Mesenchymal stem cell (in vitro differentiated cells and primary cell): Measurements from ENCODE around the gene SMIM35.

Experiments
- DNase-seq: peaks from one replicate; pipeline ENCODE4 v3.0.0-alpha.2; 2013
- H2AFZ ChIP-seq: one replicate; pipeline ENCODE4 v1.6.1; 2013; ENCODE audit warnings: low read depth, mild to moderate bottlenecking, control low read depth, inconsistent platforms, low read length, moderate library complexity
- H2AK5ac ChIP-seq: 2 replicates; pipeline ENCODE4 v1.6.1; 2013; ENCODE audit warnings: low read length, moderate library complexity, mild to moderate bottlenecking, inconsistent platforms; ENCODE audit not compliant: severe bottlenecking
- H2BK120ac ChIP-seq: one replicate; pipeline ENCODE4 v1.6.1; 2013; ENCODE audit warnings: low read depth, mild to moderate bottlenecking, inconsistent platforms, low read length, moderate library complexity
- H2BK12ac ChIP-seq, 2 experiments: one replicate each; pipeline ENCODE4 v1.6.1; 2013; ENCODE audit warnings: inconsistent platforms in 2 of 2, low read length in 2 of 2, mild to moderate bottlenecking in 2 of 2, moderate library complexity in 2 of 2, control low read depth in 1 of 2
- H2BK15ac ChIP-seq: one replicate; pipeline ENCODE4 v1.6.1; 2013; ENCODE audit warnings: mild to moderate bottlenecking, low read depth, inconsistent platforms; ENCODE audit not compliant: poor library complexity, severe bottlenecking
- H2BK5ac ChIP-seq: 2 replicates; pipeline ENCODE4 v1.6.1; 2013; ENCODE audit warnings: low read depth, mild to moderate bottlenecking, low read length, control low read depth, inconsistent platforms; ENCODE audit not compliant: poor library complexity, severe bottlenecking
- H3K14ac ChIP-seq, 2 experiments: one replicate each; pipeline ENCODE4 v1.6.1; 2013; ENCODE audit warnings: inconsistent platforms in 2 of 2, low read length in 2 of 2, control low read depth in 1 of 2, mild to moderate bottlenecking in 1 of 2, moderate library complexity in 1 of 2
- H3K18ac ChIP-seq, 2 experiments: one replicate each; pipeline ENCODE4 v1.6.1; 2013; ENCODE audit warnings: inconsistent platforms in 2 of 2, low read length in 2 of 2, control low read depth in 1 of 2, low read depth in 1 of 2, mild to moderate bottlenecking in 1 of 2
- H3K23ac ChIP-seq, 2 experiments: one replicate each; pipeline ENCODE4 v1.6.1; 2013; ENCODE audit warnings: inconsistent platforms in 2 of 2, low read length in 2 of 2, mild to moderate bottlenecking in 2 of 2, moderate library complexity in 2 of 2, control low read depth in 1 of 2
- H3K27ac ChIP-seq: 2 replicates; pipeline ENCODE4 v1.5.1; 2013; ENCODE audit warnings: mild to moderate bottlenecking, moderate library complexity, low read length, control low read depth, inconsistent platforms; ENCODE audit not compliant: poor library complexity, severe bottlenecking
- H3K27me3 ChIP-seq, 2 experiments: 2 replicates each; pipeline versions ENCODE4 v1.6.1 to v1.7.0; 2013; ENCODE audit warnings: low read length in 2 of 2, mild to moderate bottlenecking in 2 of 2, moderate library complexity in 2 of 2, control low read depth in 1 of 2, inconsistent platforms in 1 of 2; ENCODE audit not compliant: control insufficient read depth in 1 of 2, insufficient read depth in 1 of 2
- H3K36me3 ChIP-seq, 2 experiments: 2 replicates each; pipeline versions ENCODE4 v1.6.1 to v1.7.0; 2013; ENCODE audit warnings: low read length in 2 of 2, control low read depth in 1 of 2, inconsistent platforms in 1 of 2, low read depth in 1 of 2, mild to moderate bottlenecking in 1 of 2; ENCODE audit not compliant: insufficient read depth in 2 of 2, control insufficient read depth in 1 of 2
- H3K4ac ChIP-seq, 2 experiments: one replicate each; pipeline ENCODE4 v1.6.1; 2013; ENCODE audit warnings: inconsistent platforms in 2 of 2, low read length in 2 of 2, mild to moderate bottlenecking in 2 of 2, moderate library complexity in 2 of 2, control low read depth in 1 of 2, low read depth in 1 of 2
- H3K4me1 ChIP-seq: 2 replicates; pipeline ENCODE4 v1.6.1; 2013; ENCODE audit warnings: low read depth, low read length, control low read depth; ENCODE audit not compliant: control insufficient read depth, insufficient read depth
- H3K4me2 ChIP-seq: 2 replicates; pipeline ENCODE4 v1.6.1; 2013; ENCODE audit warnings: low read length, mild to moderate bottlenecking, inconsistent platforms; ENCODE audit not compliant: poor library complexity, severe bottlenecking
- H3K4me3 ChIP-seq, 2 experiments: 2 replicates each; pipeline versions ENCODE4 v1.5.1 to v1.7.0; 2013; ENCODE audit warnings: low read length in 2 of 2, mild to moderate bottlenecking in 2 of 2, control low read depth in 1 of 2, low read depth in 1 of 2; ENCODE audit not compliant: insufficient read depth in 1 of 2
- H3K79me1 ChIP-seq: replicated peaks from 2 replicates; pipeline ENCODE4 v1.6.1; 2013; ENCODE audit warnings: mild to moderate bottlenecking, control low read depth, low read length, inconsistent platforms; ENCODE audit not compliant: poor library complexity, severe bottlenecking
- H3K9ac ChIP-seq: 2 replicates; pipeline ENCODE4 v1.7.0; 2013; ENCODE audit warnings: mild to moderate bottlenecking, low read length, moderate library complexity
- H3K9me3 ChIP-seq: 2 replicates; pipeline ENCODE4 v1.7.0; 2013; ENCODE audit warnings: mild to moderate bottlenecking, low read length; ENCODE audit not compliant: control insufficient read depth
- H4K8ac ChIP-seq: one replicate; pipeline ENCODE4 v1.6.1; 2013; ENCODE audit warnings: inconsistent platforms, mild to moderate bottlenecking, low read length, moderate library complexity
- H4K91ac ChIP-seq: one replicate; pipeline ENCODE4 v1.6.1; 2013; ENCODE audit warnings: mild to moderate bottlenecking, low read length, inconsistent platforms
- WGBS: methylation state at CpG from one replicate; pipeline ENCODE4 v1.1.7; 2013; ENCODE audit warnings: mixed read lengths; 5-methylcytosine and 5-hydroxymethylcytosine counted together

SMIM35 gene

GRCh38 chr11:118051611-118052461 is 34.9 kb downstream of the SMIM35 start:
- Histone ChIP-seq H3K18ac (no peak overlapping the region), H3K14ac (no peak overlapping the region), H3K79me1 (no peaks in the 10 kb centered on the region), H2BK120ac (no peak overlapping the region), H3K9me3 (no peaks in the 10 kb centered on the region), H2AFZ (no peak overlapping the region), H3K27ac (no peak overlapping the region), H2AK5ac (no peak overlapping the region), H2BK12ac (no peak overlapping the region), H3K27me3 (peaks cover 31 to 52% of the 10 kb centered on the region in 2 experiments), H3K9ac (no peak overlapping the region), H3K36me3 (no peaks in the 10 kb centered on the region), H3K4me3 (no peak overlapping the region), H3K4me2 (no peak overlapping the region), H2BK15ac (no peak overlapping the region), H2BK5ac (no peak overlapping the region), H4K8ac (no peak overlapping the region), H4K91ac (no peak overlapping the region), H3K4ac (no peak overlapping the region), H3K4me1 (no peaks in the 10 kb centered on the region), H3K23ac (no peak overlapping the region)
- DNase-seq: no peak
- WGBS: 87% methylated on average over 14 of the region's 16 CpGs

- no peak overlapping the region for H3K23ac ChIP-seq
- no peak overlapping the region for H2AFZ ChIP-seq
- no peaks in the 10 kb centered on the region for H3K79me1 ChIP-seq
- H3K4me1 ChIP-seq: no peaks in the 10 kb centered on the region
- no peak overlapping the region for H2BK120ac ChIP-seq
- H3K9me3 ChIP-seq: no peaks in the 10 kb centered on the region
- no peak overlapping the region for H4K91ac ChIP-seq
- no peak overlapping the region for H4K8ac ChIP-seq
- no peak overlapping the region for H2BK15ac ChIP-seq
- H3K4me3 ChIP-seq: no peak overlapping the region
- WGBS: 82% methylated on average over 7 of the region's 7 CpGs
- H3K36me3 ChIP-seq: no peaks in the 10 kb centered on the region
- DNase-seq: no peak
- no peak overlapping the region for H2BK5ac ChIP-seq
- peaks cover 29 to 56% of the 10 kb centered on the region in 2 experiments for H3K27me3 ChIP-seq
- H3K18ac ChIP-seq: no peak overlapping the region
- no peak overlapping the region for H3K9ac ChIP-seq
- no peak overlapping the region for H2AK5ac ChIP-seq
- H2BK12ac ChIP-seq: no peak overlapping the region
- H3K14ac ChIP-seq: no peak overlapping the region
- H3K27ac ChIP-seq: no peak overlapping the region
- no peak overlapping the region for H3K4me2 ChIP-seq
- H3K4ac ChIP-seq: no peak overlapping the region
Measured at GRCh38 chr11:118051136-118051610, 35.6 kb downstream of the SMIM35 start.

- peaks cover 34 to 50% of the 10 kb centered on the region in 2 experiments for H3K27me3 ChIP-seq
- H2AK5ac ChIP-seq: no peak overlapping the region
- H3K79me1 ChIP-seq: no peaks in the 10 kb centered on the region
- no peak overlapping the region for H2BK15ac ChIP-seq
- H3K9me3 ChIP-seq: no peaks in the 10 kb centered on the region
- no peak overlapping the region for H2BK12ac ChIP-seq
- no peak overlapping the region for H3K23ac ChIP-seq
- no peaks in the 10 kb centered on the region for H3K4me1 ChIP-seq
- no peak for DNase-seq
- no peak overlapping the region for H4K8ac ChIP-seq
- no peak overlapping the region for H2BK120ac ChIP-seq
- H3K4me3 ChIP-seq: no peak overlapping the region
- no peak overlapping the region for H3K14ac ChIP-seq
- H3K27ac ChIP-seq: no peak overlapping the region
- 86% methylated on average over 6 of the region's 7 CpGs for WGBS
- no peak overlapping the region for H4K91ac ChIP-seq
- no peak overlapping the region for H3K4ac ChIP-seq
- no peaks in the 10 kb centered on the region for H3K36me3 ChIP-seq
- no peak overlapping the region for H3K4me2 ChIP-seq
- H3K18ac ChIP-seq: no peak overlapping the region
- no peak overlapping the region for H2AFZ ChIP-seq
- H3K9ac ChIP-seq: no peak overlapping the region
- H2BK5ac ChIP-seq: no peak overlapping the region
Measured at GRCh38 chr11:118050208-118050891, 36.4 kb downstream of the SMIM35 start.

DNA sequence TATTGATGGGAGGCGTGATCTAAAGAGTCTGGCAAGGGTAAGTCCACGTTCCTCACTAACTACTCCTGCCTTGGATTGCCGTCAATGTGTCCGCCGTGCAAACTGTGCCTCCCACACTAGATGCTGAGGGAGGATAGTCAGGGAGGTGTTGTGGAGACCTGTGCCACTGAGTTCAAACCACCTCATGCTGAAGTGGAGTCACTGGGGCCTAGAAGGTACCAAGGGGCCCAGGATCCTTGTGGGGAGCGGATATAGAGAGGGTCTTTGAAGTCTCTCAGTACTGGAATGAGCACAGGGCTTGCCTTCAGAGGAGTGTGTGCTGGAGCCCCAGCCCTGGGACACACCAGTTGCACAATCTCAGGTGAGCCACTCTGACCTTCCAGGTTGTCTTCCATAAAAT is 37.0 kb downstream of the SMIM35 start:
- Histone ChIP-seq H3K79me1 (no peaks in the 10 kb centered on the region), H3K9me3 (no peaks in the 10 kb centered on the region), H3K9ac (no peak overlapping the region), H2BK5ac (no peak overlapping the region), H4K8ac (no peak overlapping the region), H2AK5ac (no peak overlapping the region), H3K27ac (no peak overlapping the region), H2BK120ac (no peak overlapping the region), H3K14ac (no peak overlapping the region), H3K4me3 (no peak overlapping the region), H4K91ac (no peak overlapping the region), H2BK15ac (no peak overlapping the region), H3K4me1 (no peaks in the 10 kb centered on the region), H3K27me3 (peaks cover 39 to 50% of the 10 kb centered on the region in 2 experiments), H2BK12ac (no peak overlapping the region), H3K18ac (no peak overlapping the region), H3K36me3 (no peaks in the 10 kb centered on the region), H3K4me2 (no peak overlapping the region), H2AFZ (no peak overlapping the region), H3K4ac (no peak overlapping the region), H3K23ac (no peak overlapping the region)
- WGBS: 92% methylated on average over 6 of the region's 6 CpGs
- no peak for DNase-seq
